Glutamatergic neuron (in vitro differentiated cells): ENCODE measurements around the gene ZNF213. TPM values are rescaled to one million over a fixed set of nuclear protein-coding genes. Genes with fewer than 3 reads are reported as not detected.

Experiments
- DNase-seq: peaks from one replicate; pipeline ENCODE4 v3.0.0; 2022
- H3K27ac Mint-ChIP-seq: one replicate; pipeline ENCODE4 v1.8.0; 2020; ENCODE audit warnings: mild to moderate bottlenecking, mixed read lengths, inconsistent platforms; ENCODE audit not compliant: unreplicated experiment
- H3K27me3 Mint-ChIP-seq: one replicate; pipeline ENCODE4 v1.8.0; 2020; ENCODE audit warnings: mild to moderate bottlenecking, moderate library complexity, mixed read lengths, inconsistent platforms; ENCODE audit not compliant: unreplicated experiment
- H3K36me3 Mint-ChIP-seq: one replicate; pipeline ENCODE4 v1.8.0; 2020; ENCODE audit warnings: mild to moderate bottlenecking, mixed read lengths, inconsistent platforms; ENCODE audit not compliant: unreplicated experiment
- H3K4me1 Mint-ChIP-seq: one replicate; pipeline ENCODE4 v1.8.0; 2020; ENCODE audit warnings: mild to moderate bottlenecking, low read depth, mixed read lengths, inconsistent platforms; ENCODE audit not compliant: unreplicated experiment
- H3K4me3 Mint-ChIP-seq: one replicate; pipeline ENCODE4 v1.8.0; 2020; ENCODE audit warnings: mild to moderate bottlenecking, mixed read lengths, inconsistent platforms; ENCODE audit not compliant: unreplicated experiment
- H3K9me3 Mint-ChIP-seq: one replicate; pipeline ENCODE4 v1.8.0; 2020; ENCODE audit warnings: mild to moderate bottlenecking, moderate library complexity, mixed read lengths, inconsistent platforms; ENCODE audit not compliant: unreplicated experiment
- CTCF ChIP-seq: fragments of 200-600 bp; sonication (generic); IDR thresholded peaks from one replicate; pipeline ENCODE4 v1.5.0; 2021; ENCODE audit not compliant: partially characterized antibody, unreplicated experiment
- total RNA-seq: library from RNA; stranded (reverse); fragmentation: NEBNext Ultra II Directional; extraction: Animal tissue kit (Norgen Biotek cat#: 25700); gene quantifications from one replicate; pipeline ENCODE4 v1.2.1, GENCODE V29; 2021; ENCODE audit not compliant: unreplicated experiment

Gene ZNF213
- total RNA-seq, 1 donor from 2014 or later = 18.7 TPM

GRCh38 chr16:3140603-3141427 lies 6.0 kb downstream of the ZNF213 start:
- peaks cover 16% of the 10 kb centered on the region for H3K4me1 Mint-ChIP-seq
- H3K4me3 Mint-ChIP-seq = no peak overlapping the region
- DNase-seq = no peak
- peaks cover 6% of the 10 kb centered on the region for H3K36me3 Mint-ChIP-seq
- H3K27ac Mint-ChIP-seq = no peak overlapping the region
- H3K9me3 Mint-ChIP-seq = peaks cover 6% of the 10 kb centered on the region
- TF ChIP-seq CTCF = no peak
- H3K27me3 Mint-ChIP-seq = peaks cover 11% of the 10 kb centered on the region

- Mint-ChIP-seq H3K36me3 (peaks cover 6% of the 10 kb centered on the region), H3K27me3 (peaks cover 11% of the 10 kb centered on the region), H3K4me1 (peaks cover 12% of the 10 kb centered on the region), H3K9me3 (peaks cover 6% of the 10 kb centered on the region), H3K4me3 (no peak overlapping the region), H3K27ac (no peak overlapping the region)
- no peak for TF ChIP-seq CTCF
- no peak for DNase-seq
Observed at GRCh38 chr16:3141781-3142311, 7.0 kb downstream of the ZNF213 start.

- H3K27ac Mint-ChIP-seq = peak overlapping the region; percentile 17
- H3K4me3 Mint-ChIP-seq = no peak overlapping the region
- DNase-seq = no peak
- peaks cover 11% of the 10 kb centered on the region for H3K27me3 Mint-ChIP-seq
- no peak for TF ChIP-seq CTCF
- H3K9me3 Mint-ChIP-seq = peaks cover 6% of the 10 kb centered on the region
- peaks cover 10% of the 10 kb centered on the region for H3K4me1 Mint-ChIP-seq
- peaks cover 6% of the 10 kb centered on the region for H3K36me3 Mint-ChIP-seq
Observed at GRCh38 chr16:3142327-3142726, 7.5 kb downstream of the ZNF213 start.

- no peak overlapping the region for H3K27ac Mint-ChIP-seq
- H3K9me3 Mint-ChIP-seq = peaks cover 6% of the 10 kb centered on the region
- peaks cover 6% of the 10 kb centered on the region for H3K36me3 Mint-ChIP-seq
- H3K4me3 Mint-ChIP-seq = no peak overlapping the region
- H3K27me3 Mint-ChIP-seq = peaks cover 11% of the 10 kb centered on the region
- no peak for DNase-seq
- no peak for TF ChIP-seq CTCF
- peaks cover 10% of the 10 kb centered on the region for H3K4me1 Mint-ChIP-seq
Observed at GRCh38 chr16:3142770-3143169, 7.9 kb downstream of the ZNF213 start.

GRCh38 chr16:3143189-3143588 lies 8.4 kb downstream of the ZNF213 start:
- Mint-ChIP-seq H3K4me1 (peaks cover 9% of the 10 kb centered on the region), H3K27ac (peak overlapping the region; percentile 78), H3K27me3 (peaks cover 11% of the 10 kb centered on the region), H3K4me3 (peak overlapping the region; percentile 59), H3K36me3 (peaks cover 6% of the 10 kb centered on the region), H3K9me3 (peaks cover 6% of the 10 kb centered on the region)
- no peak for DNase-seq
- TF ChIP-seq CTCF = no peak
